HG03442 (cell line): ENCODE data around the gene NKAPD1.
"Not testable (repeated sequence)": the region's sequence is repeated elsewhere in the genome, so short reads cannot be mapped to it uniquely, and the experiment has no call there.

Source experiments
- ATAC-seq: cut with Tn5 transposase; IDR thresholded peaks from one replicate; pipeline ENCODE4 v1.9.1; 2021; ENCODE audit warnings: mild to moderate bottlenecking, moderate library complexity; ENCODE audit not compliant: unreplicated experiment

The NKAPD1 gene

DNA sequence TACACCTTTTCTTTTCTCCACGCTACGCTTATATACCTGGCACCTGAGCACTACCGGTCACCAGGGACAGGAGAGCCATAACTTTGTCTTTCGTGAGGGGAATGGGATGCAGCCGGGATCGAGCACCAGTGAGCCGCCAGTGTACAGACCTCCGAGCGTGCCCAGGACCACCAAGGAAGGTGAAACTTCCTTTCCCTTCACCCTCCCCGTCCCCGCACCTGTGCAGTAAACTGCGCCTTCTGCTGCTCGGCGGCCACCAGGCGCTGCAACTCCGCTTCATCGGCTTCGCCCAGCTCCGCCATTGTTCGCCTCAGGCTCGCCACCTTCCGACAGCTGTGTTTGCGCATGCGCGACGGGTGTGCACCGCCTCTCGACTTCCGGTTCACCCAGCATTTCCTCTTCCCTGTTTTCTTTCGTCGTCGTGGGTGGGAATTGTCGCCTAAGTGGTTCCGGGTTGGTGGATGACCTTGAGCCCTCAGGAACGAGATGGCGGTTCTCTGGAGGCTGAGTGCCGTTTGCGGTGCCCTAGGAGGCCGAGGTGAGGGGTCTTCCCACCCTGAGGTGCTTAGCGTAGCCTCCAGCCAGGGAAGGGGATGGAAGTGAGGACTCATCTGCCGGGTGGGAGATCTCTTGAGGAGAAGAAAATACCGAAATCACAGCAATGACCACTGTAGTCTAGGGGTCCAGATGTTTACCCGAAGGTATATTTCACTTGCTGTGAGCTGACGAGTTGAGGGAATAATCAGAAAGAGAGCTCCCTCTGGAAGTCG lies 12.5 kb downstream of the NKAPD1 start, which contains the start of the genes SDHD and TIMM8B:
Gene SDHD (plus strand): TSS at position 452 of the 770 bp plus-strand sequence. CDS start 35 bp downstream, at position 487.
Gene TIMM8B (minus strand): TSS at position 335 of the 770 bp plus-strand sequence. CDS start 33 bp downstream, at position 302.
- ATAC-seq = peak; percentile 83

DNA sequence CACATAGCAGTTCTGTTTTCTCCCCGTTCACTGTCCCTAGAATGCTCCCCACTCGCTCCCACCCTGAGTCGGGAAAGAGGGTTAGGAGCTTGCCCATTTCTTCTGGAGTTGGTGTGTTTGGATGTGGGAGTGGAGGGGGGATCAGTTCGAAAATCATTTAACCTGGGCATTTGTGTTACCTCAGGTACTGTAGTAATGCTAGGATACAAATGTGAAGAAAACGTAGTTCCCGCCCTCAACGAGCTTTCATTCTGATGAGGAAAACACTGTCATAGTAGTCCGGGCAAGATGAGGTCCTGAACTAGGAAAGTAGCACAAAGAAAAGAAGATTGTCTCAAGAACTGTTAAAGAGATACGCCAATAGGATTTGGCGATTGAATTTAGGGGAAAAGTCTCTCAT lies 13.1 kb downstream of the NKAPD1 start:
- ATAC-seq = no peak

DNA sequence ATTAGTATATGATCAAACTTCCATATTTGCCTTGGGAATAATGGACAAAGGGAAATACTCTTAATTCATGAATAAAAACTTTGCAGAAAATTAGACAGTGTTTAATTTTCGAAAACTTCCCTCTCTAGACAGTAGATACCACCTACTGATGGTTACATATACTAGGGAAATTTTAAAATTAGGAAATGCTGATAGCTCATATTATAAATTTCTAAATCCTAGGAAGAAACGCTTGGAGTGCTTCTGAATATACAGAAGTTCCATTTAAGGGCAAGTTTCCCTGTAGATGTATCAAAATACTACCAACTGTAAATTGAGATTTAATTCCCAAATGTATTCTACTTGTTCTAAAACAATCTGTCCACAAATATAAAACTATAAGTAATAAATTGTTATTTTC lies 21.2 kb downstream of the NKAPD1 start:
- ATAC-seq = not testable (repeated sequence)

DNA sequence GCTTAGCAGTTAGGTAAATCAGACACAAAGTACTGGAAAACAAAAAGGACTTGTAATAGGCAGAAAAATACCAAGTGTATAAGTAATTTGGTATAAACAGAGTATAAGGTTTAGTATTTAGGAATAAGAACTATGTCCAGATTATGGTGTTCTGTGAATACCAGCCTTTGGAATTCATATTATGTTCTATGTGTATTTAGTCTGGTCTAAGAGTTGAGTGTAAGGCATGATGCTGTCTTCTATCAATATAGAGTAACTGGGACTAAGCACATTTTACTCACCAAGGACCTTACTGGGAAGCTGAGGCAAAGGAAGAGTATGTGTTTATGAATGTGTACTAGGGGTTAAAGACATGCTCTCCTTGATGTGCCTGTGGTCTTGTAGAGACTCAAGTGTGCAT lies 22.1 kb downstream of the NKAPD1 start:
- ATAC-seq = no peak

DNA sequence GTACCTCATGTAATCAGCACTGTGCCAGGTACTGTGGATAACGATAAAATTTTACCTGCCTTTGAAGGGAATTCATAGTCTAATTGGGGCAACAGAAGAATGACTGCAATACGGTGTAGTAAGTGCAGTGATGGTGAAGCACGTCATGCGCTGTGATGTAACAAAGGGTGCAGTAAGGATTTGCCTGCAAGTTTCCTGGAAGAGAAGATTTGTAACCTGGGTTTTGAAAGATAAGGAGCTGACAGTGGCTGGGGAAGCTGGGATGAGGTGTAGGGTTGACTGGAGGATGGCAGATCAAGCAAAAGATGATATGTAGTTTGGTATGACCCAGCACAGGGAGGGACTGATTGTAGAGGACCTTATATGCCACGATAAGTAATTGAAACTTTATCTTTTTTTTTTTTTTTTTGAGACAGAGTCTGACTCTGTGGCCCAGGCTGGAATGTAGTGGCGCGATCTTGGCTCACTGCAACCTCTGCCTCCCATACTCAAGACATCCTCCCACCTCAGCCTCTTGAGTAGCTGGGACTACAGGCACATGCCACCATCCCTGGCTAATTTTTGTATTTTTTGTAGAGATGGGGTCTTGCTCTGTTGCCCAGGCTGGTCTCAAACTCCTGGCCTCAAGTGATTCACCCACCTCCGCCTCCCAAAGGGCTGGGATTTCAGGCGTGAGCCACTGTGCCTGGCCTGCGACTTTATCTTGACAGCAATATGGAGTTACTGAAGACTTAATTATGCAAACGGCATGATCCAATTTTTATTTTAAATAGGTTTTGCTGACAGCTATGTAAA lies 23.8 kb downstream of the NKAPD1 start:
- no peak for ATAC-seq

DNA sequence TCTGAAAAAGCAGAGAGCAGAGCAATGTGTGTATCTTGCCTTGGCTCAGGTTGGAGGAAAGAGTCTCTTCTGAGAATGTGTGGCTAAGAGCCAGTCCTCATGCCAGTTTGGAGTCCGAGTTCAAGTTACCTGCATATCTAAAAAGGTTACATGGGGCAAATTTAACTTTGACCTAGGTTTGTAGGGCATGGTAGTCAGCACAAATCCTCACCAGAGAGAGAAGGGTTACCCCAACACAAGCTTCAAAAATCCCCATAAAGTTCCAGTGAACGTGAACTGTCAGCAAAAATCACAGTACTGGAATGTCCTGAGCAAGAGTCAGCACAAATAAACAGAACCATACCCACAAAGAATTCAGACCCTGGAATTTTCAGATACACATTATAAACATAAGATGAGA lies 26.4 kb downstream of the NKAPD1 start:
- ATAC-seq = no peak

DNA sequence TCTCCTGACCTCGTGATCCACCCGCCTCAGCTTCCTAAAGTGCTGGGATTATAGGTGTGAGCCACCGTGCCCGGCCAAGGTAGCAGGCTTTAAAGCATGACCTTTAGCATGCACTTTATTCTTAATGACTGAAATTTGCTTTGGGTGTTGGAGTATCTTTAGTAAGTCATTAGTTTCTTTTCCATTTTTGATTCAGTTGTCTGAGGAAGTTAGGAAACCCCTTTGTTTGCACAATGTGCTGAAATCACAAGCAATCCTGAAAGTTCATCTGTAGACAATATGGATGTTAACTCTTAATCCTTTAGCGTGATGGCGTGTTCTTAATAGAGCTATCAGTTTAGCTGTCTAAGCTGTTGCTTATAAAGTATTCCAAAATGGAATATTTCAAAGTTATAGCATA lies 29.3 kb downstream of the NKAPD1 start:
- no peak for ATAC-seq

DNA sequence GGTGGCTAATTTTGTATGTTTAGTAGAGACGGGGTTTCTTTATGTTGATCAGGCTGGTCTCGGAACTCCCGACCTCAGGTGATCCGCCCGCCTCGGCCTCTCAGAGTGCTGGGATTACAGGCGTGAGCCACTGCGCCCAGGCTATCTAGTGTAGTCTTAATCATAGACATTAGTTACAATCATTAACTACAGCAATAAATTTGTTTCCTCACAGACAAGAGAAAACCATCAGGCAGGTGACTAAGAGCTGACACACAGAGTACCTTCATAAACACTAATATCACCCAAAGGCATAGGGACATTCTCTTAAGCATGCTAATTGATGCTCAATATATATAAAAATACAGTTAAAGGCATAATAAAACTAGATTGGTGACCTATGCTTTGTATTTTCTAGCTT lies 32.0 kb downstream of the NKAPD1 start:
- no peak for ATAC-seq

DNA sequence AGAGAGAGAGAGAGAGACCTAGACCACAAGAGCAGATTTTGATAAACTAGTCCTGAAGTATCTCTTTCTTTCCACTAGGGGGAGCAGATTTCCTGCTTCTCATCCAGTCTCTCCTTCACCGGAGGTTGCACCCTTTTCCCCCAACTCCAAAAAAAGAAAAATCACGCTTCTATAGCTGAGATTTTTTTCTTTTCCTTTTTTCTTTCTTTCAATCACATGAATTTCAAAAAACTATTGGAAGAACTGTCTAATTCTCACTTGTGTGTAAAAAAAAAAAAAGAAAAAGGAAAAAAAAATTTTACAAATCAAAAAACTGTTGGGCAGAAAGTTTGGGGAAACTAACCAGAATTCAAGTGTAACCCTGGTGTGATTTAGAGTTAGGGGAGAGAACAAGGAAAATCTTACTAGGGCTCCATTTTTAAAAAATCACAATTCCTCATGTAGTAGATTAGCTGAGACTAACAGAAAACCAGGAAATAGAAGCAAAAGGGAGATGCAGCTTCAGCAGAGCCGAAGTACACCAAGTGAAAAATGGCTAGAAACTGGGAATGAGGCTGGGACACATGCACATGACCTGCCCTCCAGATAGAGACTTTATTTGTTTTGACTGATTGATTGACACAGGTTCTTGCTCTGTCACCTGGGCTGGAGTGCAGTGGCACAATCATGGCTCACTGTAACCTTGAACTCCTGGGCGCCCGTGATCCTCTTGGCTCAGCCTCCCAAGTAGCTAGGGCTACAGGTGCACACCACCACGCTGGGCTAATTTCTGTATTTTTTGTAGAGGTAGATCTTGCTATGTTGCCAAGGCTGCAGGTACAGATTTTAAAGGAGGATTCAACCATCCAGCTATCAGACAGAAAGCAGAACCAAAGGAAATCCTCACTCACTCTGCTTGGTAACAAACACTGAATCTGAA lies 39.7 kb downstream of the NKAPD1 start:
- ATAC-seq = peak; percentile 58

DNA sequence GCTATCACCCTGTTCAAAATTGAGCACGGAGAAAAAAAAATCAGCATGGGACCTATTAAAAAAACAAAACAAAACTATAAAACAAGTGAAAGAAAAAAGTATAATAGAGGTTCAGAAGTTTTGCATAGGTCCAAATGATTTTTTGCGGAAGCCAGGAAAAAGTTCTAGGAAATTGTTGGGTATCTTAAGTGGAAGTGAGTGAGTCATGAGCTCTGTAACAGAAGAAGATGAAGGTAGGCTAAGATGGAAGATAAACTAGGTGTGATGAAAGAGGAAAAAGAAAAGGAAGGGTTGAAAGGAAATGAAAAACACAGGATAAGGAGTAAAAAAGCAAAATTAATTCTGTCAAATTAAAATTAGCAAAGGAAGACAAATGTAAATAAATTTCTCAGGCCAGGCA lies 40.4 kb downstream of the NKAPD1 start:
- ATAC-seq = no peak

DNA sequence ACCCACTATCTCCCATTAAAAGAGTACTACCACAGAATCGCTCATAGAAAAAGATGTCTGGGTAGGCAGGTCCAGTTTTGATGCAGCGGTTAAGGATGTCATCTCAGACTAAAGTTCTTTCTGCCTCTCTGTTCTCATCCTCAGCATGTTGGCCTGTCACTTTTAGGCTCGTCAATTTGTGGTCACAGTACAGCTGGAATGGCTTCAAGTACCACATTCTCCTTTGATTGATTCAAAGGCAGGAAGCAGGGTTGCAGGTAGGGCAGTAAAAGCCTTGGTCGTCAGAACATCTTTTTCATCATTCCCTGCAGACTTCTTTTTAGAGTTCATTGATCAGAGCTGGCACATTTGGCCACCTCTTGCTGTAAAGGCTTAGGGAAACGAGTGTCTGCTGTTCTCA lies 41.3 kb downstream of the NKAPD1 start:
- no peak for ATAC-seq

DNA sequence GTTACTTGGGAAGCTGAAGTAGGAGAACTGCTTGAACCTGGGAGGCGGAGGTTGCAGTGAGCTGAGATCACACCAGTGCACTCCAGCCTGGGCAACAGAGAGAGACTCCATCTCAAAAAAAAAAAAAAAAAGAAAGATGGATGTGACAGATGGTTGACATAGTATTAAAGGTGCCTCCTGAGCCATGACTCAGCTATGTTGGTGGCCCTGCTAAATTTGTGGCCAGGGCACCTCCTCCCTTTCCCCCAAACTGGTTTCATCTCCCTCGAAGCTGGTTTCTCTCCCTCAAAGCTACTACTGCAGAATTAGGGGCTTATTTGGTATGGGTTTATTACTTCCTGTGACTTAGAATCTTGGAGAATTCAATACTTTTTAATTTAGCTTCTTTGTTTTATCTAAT lies 44.1 kb downstream of the NKAPD1 start:
- no peak for ATAC-seq

DNA sequence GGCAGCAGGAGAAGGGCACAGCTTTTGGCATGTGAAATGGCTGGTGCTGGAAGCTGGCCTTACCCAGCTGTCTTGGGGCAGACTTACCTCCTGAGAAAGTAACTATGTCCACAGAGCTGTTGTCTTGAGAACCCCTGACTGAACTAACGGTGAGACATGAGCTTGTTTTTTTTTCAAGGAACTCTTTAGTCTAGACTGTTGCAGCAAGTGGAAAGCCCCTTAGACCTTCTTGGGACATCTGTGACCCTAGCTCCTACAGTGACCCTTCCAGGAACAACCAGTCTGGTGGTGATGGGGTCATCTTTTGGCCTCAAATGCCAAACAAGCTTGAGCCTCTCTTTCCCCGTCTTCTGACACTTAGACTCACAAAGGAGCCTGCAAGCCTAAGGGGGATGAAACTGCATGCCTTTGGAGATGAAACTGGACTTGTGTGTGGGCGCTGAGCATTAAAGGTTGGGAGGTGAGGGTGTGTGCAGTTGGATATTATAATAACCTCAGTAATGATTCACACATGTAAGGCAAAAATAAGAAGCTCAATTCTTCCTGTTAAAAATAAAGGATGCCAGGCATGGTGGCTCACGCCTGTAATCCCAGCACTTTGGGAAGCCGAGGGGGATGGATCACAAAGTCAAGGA lies 48.0 kb downstream of the NKAPD1 start:
- no peak for ATAC-seq

DNA sequence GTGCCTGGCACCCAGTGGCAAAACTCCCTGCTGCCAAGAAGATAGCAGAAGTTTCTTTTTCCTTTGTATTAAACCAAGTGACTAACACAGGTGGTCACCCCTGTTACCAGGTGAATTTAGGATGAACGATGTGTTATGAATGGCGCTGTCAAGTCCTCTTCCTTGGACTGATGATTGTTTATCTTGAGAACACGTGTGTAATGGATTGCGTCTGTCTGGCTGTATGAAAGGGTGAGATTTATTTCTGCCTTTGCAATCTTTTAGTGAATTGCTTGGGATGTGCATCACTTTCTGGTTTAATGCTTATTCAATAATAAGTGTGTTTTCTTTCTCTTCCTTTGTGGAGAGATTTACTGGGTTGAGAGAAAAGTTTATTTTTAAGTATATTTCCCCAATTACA lies 49.0 kb downstream of the NKAPD1 start:
- ATAC-seq = no peak

DNA sequence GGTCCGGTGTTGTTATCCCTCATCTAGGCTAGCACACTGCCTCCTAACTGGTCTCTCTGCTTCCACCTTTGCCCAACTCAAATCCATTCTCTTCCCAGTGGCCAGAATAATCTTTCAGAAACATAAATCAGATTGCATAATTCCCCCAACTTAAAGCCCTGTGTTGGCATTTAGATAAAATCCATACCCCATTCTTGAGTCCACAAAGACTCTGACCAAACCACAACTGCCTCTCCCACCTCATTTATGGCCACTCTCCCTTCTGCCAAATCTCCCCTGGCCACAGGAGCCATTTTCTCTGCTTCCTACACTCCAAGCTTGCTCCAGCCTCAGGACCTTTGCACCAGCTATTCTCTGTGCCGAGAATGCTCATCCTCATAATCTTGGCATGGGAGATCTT lies 53.0 kb downstream of the NKAPD1 start:
- ATAC-seq = no peak

DNA sequence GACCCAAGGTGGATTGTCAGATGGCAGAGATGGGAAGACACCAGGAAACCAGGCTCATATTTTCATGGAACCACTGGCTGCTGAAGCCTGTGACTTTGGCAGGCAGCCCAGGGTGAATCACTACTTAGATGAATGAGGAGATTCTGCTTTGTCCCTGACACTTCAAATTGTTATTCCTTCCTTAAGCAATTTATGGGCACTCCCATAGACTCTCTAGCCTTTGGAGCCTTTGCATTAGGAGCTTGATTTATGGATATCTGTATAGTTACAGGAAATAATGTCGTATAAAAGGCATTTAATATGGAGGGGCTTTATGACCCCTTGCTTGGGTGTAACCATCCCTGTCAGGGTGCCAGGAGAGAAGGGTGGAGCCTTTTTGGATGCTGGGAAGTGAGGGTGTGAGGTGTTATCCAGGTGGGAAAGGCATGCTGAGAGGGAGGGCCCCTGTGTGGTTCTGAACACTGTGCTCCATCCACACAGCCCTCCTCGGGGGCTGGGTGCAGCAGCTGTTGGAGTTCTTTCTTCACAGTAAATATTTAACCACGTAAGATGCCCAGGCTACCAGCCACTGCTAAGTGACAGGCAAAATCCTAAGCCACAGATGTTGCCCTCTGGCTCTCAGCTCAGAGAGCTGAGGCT lies 54.5 kb downstream of the NKAPD1 start:
- no peak for ATAC-seq

DNA sequence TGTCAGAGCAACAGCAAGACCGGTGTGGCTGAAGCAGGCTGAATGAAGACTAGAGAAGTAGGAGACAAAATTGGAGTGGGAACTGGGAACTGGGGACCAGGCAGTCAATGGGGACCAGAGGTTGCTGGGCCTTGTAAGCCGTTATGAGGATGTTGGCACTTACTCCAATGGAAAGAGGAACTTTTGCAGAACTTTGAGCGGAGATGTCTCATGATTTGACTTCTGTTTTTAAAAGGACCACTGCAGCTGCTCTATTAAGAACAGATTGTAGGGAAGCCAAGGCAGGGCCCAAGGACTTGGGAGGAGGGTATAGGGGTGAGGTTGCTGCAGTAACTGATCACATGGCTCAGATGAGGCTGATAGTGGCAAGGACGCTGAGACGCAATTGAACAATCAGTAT lies 55.6 kb downstream of the NKAPD1 start:
- ATAC-seq = no peak

DNA sequence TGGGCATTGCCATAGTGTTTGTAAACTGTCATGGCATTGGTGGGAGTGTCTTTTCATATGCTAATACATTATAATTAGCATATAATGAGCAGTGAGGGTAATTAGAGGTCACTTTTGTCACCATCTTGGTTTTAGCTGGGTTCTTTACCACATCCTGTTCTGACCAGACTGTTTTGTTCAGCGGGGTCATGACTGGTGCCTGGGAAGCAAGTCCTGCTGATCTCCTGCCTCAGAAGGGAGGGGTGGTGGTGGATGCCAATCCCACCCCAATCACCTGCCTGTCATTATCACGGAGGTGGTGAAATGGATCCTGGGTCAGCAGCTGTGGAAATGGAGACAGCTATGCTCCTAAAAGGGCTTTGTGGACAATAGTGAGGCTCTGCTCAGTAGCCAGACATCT lies 58.6 kb downstream of the NKAPD1 start:
- ATAC-seq = no peak

DNA sequence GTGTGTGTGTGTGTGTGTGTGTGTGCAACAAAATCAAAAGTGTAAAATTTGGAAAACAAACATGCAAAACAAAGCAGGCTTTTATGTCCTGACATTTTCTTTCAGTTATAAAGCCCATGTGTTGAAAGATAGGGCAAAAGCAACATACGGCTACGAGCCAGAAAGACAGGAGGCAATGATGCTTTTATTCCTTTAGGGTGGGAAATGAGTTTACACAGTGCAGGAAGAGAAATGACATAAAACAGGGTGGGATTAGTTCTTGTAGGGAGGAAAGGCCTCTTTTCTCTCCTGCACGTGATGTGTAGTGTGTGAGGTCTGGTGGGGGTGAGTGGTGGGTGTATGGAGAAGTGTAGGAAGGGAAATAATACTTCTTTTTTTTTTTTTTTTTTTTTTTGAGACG lies 60.4 kb downstream of the NKAPD1 start:
- ATAC-seq = no peak
